Measurements from ENCODE around the gene ZNF467. TPM values are rescaled to one million over a fixed set of nuclear protein-coding genes. Genes with fewer than 3 reads are reported as not detected.

The ZNF467 gene
- 1 to 10 TPM in 3 of 4 donors, under 1 TPM in 1; 0.67 to 5.6 (median 3.9) TPM for polyA plus RNA-seq
- long read RNA-seq, donor 1, partial matches to known transcripts = 0 of 1 reads
- long read RNA-seq, donor 1, other reads (novel, unspliced or antisense) = 0 of 1 reads
- long read RNA-seq, donor 2 = 0 reads
- long read RNA-seq, donor 3, transcript ZNF467-201 (5 exons, 2,553 nt) = major isoform, 7 of 7 reads
- long read RNA-seq, donor 3, partial matches to known transcripts = 0 of 7 reads
- long read RNA-seq, donor 3, other reads (novel, unspliced or antisense) = 0 of 7 reads
- long read RNA-seq, donor 4 = 0 reads
- long read RNA-seq, donor 5 = 0 reads
- long read RNA-seq, donor 6, partial matches to known transcripts = 0 of 2 reads
- long read RNA-seq, donor 6, other reads (novel, unspliced or antisense) = 0 of 2 reads
- long read RNA-seq, donor 7, transcript ZNF467-201 (5 exons, 2,553 nt) = major isoform, 5 of 5 reads
- long read RNA-seq, donor 7, partial matches to known transcripts = 0 of 5 reads
- long read RNA-seq, donor 7, other reads (novel, unspliced or antisense) = 0 of 5 reads
- long read RNA-seq, donor 8, partial matches to known transcripts = 0 of 1 reads
- long read RNA-seq, donor 8, other reads (novel, unspliced or antisense) = 0 of 1 reads
- long read RNA-seq, donor 9 = 0 reads
- long read RNA-seq, donor 10, partial matches to known transcripts = 0 of 3 reads
- long read RNA-seq, donor 10, other reads (novel, unspliced or antisense) = 0 of 3 reads

- Histone ChIP-seq H3K4me1 (ENCODE audit: control insufficient read depth in 3 of 3, insufficient read depth in 2 of 3, low read depth in 1 of 3, low read length in 2 of 3) (peaks cover 0 to 5% (median 4%) of the 10 kb centered on the region in 3 donors), H3K27me3 (ENCODE audit: control insufficient read depth in 3 of 3, insufficient read depth in 3 of 3, low read length in 3 of 3) (peaks cover 0 to 64% (median 6%) of the 10 kb centered on the region in 3 donors), H3K27ac (ENCODE audit: low read depth in 1 of 3, low read length in 2 of 3) (peak within 1 kb of the TSS in 2 of 3 donors; percentile 34 to 38), H3K9me3 (ENCODE audit: control insufficient read depth in 2 of 2, insufficient read depth in 1 of 2, low read depth in 1 of 2, low read length in 1 of 2) (no peaks in the 10 kb centered on the region), H3K36me3 (ENCODE audit: control insufficient read depth in 3 of 3, insufficient read depth in 2 of 3, low read depth in 1 of 3, low read length in 3 of 3) (peaks cover 0 to 5% (median 0%) of the 10 kb centered on the region in 3 donors), H3K4me3 (ENCODE audit: low read depth in 1 of 3, low read length in 3 of 3) (peak within 1 kb of the TSS; percentile 44 to 64 (median 60))
- DNase-seq = peak; percentile 7 to 41
- FAIRE-seq = no peak
- 1 to 4% (median 3%) methylated on average over 22 to 57 of the region's 57 CpGs for WGBS, 3 donors
These were observed at the start of gene ZNF467 for GRCh38 chr7:149773446-149774236. TSS of gene ZNF467 (minus strand) at chr7:149773588. CDS start at chr7:149771032, 2,556 bp downstream.

GRCh38 chr7:149822353-149822943, 49.1 kb upstream of the ZNF467 start:
- Histone ChIP-seq H3K9me3 (ENCODE audit: control insufficient read depth in 2 of 2, insufficient read depth in 1 of 2, low read depth in 1 of 2, low read length in 1 of 2) (no peaks in the 10 kb centered on the region), H3K4me1 (ENCODE audit: control insufficient read depth in 3 of 3, insufficient read depth in 2 of 3, low read depth in 1 of 3, low read length in 2 of 3) (peaks cover 0 to 12% (median 5%) of the 10 kb centered on the region in 3 donors), H3K4me3 (ENCODE audit: low read depth in 1 of 3, low read length in 3 of 3) (peak overlapping the region in 1 of 3 donors; percentile 53), H3K36me3 (ENCODE audit: control insufficient read depth in 3 of 3, insufficient read depth in 2 of 3, low read depth in 1 of 3, low read length in 3 of 3) (no peaks in the 10 kb centered on the region), H3K27ac (ENCODE audit: low read depth in 1 of 3, low read length in 2 of 3) (no peak overlapping the region), H3K27me3 (ENCODE audit: control insufficient read depth in 3 of 3, insufficient read depth in 3 of 3, low read length in 3 of 3) (no peaks in the 10 kb centered on the region)
- 66 to 88% (median 78%) methylated on average over 19 to 22 of the region's 22 CpGs for WGBS, 3 donors
- FAIRE-seq = no peak
- no peak for DNase-seq

- FAIRE-seq (no peak), DNase-seq (peak; percentile 39 to 89)
- Histone ChIP-seq H3K27ac (ENCODE audit: low read depth in 1 of 3, low read length in 2 of 3) (peak overlapping the region in 1 of 3 donors; percentile 50), H3K36me3 (ENCODE audit: control insufficient read depth in 3 of 3, insufficient read depth in 2 of 3, low read depth in 1 of 3, low read length in 3 of 3) (no peaks in the 10 kb centered on the region), H3K4me3 (ENCODE audit: low read depth in 1 of 3, low read length in 3 of 3) (peak overlapping the region in 1 of 3 donors; percentile 53), H3K9me3 (ENCODE audit: control insufficient read depth in 2 of 2, insufficient read depth in 1 of 2, low read depth in 1 of 2, low read length in 1 of 2) (no peaks in the 10 kb centered on the region), H3K27me3 (ENCODE audit: control insufficient read depth in 3 of 3, insufficient read depth in 3 of 3, low read length in 3 of 3) (no peaks in the 10 kb centered on the region), H3K4me1 (ENCODE audit: control insufficient read depth in 3 of 3, insufficient read depth in 2 of 3, low read depth in 1 of 3, low read length in 2 of 3) (peaks cover 0 to 12% (median 5%) of the 10 kb centered on the region in 3 donors)
- WGBS, 3 donors = 27 to 71% (median 47%) methylated on average over 28 to 30 of the region's 30 CpGs
These were observed 48.1 kb upstream of the ZNF467 start for GRCh38 chr7:149821191-149822148.

GRCh38 chr7:149820622-149821190, 47.3 kb upstream of the ZNF467 start:
- DNase-seq (no peak), FAIRE-seq (no peak)
- Histone ChIP-seq H3K27ac (ENCODE audit: low read depth in 1 of 3, low read length in 2 of 3) (no peak overlapping the region), H3K36me3 (ENCODE audit: control insufficient read depth in 3 of 3, insufficient read depth in 2 of 3, low read depth in 1 of 3, low read length in 3 of 3) (no peaks in the 10 kb centered on the region), H3K4me3 (ENCODE audit: low read depth in 1 of 3, low read length in 3 of 3) (no peak overlapping the region), H3K9me3 (ENCODE audit: control insufficient read depth in 2 of 2, insufficient read depth in 1 of 2, low read depth in 1 of 2, low read length in 1 of 2) (no peaks in the 10 kb centered on the region), H3K27me3 (ENCODE audit: control insufficient read depth in 3 of 3, insufficient read depth in 3 of 3, low read length in 3 of 3) (no peaks in the 10 kb centered on the region), H3K4me1 (ENCODE audit: control insufficient read depth in 3 of 3, insufficient read depth in 2 of 3, low read depth in 1 of 3, low read length in 2 of 3) (peaks cover 0 to 12% (median 5%) of the 10 kb centered on the region in 3 donors)
- WGBS, 3 donors = 44 to 85% (median 63%) methylated on average over 16 to 17 of the region's 17 CpGs

- H3K9me3 ChIP-seq (ENCODE audit: control insufficient read depth in 2 of 2, insufficient read depth in 1 of 2, low read depth in 1 of 2, low read length in 1 of 2) = no peaks in the 10 kb centered on the region
- 72 to 82% (median 77%) methylated on average over 7 of the region's 7 CpGs for WGBS, 3 donors
- FAIRE-seq = no peak
- H3K4me3 ChIP-seq (ENCODE audit: low read depth in 1 of 3, low read length in 3 of 3) = no peak overlapping the region
- no peaks in the 10 kb centered on the region for H3K36me3 ChIP-seq (ENCODE audit: control insufficient read depth in 3 of 3, insufficient read depth in 2 of 3, low read depth in 1 of 3, low read length in 3 of 3)
- DNase-seq = no peak
- no peaks in the 10 kb centered on the region for H3K27me3 ChIP-seq (ENCODE audit: control insufficient read depth in 3 of 3, insufficient read depth in 3 of 3, low read length in 3 of 3)
- H3K4me1 ChIP-seq (ENCODE audit: control insufficient read depth in 3 of 3, insufficient read depth in 2 of 3, low read depth in 1 of 3, low read length in 2 of 3) = peaks cover 0 to 12% (median 5%) of the 10 kb centered on the region in 3 donors
- H3K27ac ChIP-seq (ENCODE audit: low read depth in 1 of 3, low read length in 2 of 3) = no peak overlapping the region
These were observed 46.6 kb upstream of the ZNF467 start for GRCh38 chr7:149819961-149820340.

GRCh38 chr7:149819141-149819960, 46.0 kb upstream of the ZNF467 start:
- peaks cover 0 to 12% (median 5%) of the 10 kb centered on the region in 3 donors for H3K4me1 ChIP-seq (ENCODE audit: control insufficient read depth in 3 of 3, insufficient read depth in 2 of 3, low read depth in 1 of 3, low read length in 2 of 3)
- FAIRE-seq = no peak
- 83 to 91% (median 89%) methylated on average over 22 to 28 of the region's 28 CpGs for WGBS, 3 donors

GRCh38 chr7:149818536-149818840, 45.1 kb upstream of the ZNF467 start:
- Histone ChIP-seq H3K36me3 (ENCODE audit: control insufficient read depth in 3 of 3, insufficient read depth in 2 of 3, low read depth in 1 of 3, low read length in 3 of 3) (no peaks in the 10 kb centered on the region), H3K4me1 (ENCODE audit: control insufficient read depth in 3 of 3, insufficient read depth in 2 of 3, low read depth in 1 of 3, low read length in 2 of 3) (peaks cover 0 to 12% (median 5%) of the 10 kb centered on the region in 3 donors), H3K9me3 (ENCODE audit: control insufficient read depth in 2 of 2, insufficient read depth in 1 of 2, low read depth in 1 of 2, low read length in 1 of 2) (no peaks in the 10 kb centered on the region), H3K4me3 (ENCODE audit: low read depth in 1 of 3, low read length in 3 of 3) (no peak overlapping the region), H3K27ac (ENCODE audit: low read depth in 1 of 3, low read length in 2 of 3) (no peak overlapping the region), H3K27me3 (ENCODE audit: control insufficient read depth in 3 of 3, insufficient read depth in 3 of 3, low read length in 3 of 3) (no peaks in the 10 kb centered on the region)
- no peak for FAIRE-seq
- WGBS, 3 donors = 84 to 90% (median 86%) methylated on average over 7 to 9 of the region's 9 CpGs
- DNase-seq = no peak

More at GRCh38 chr7:149819141-149819960, 46.0 kb upstream of the ZNF467 start:
- Histone ChIP-seq H3K27ac (ENCODE audit: low read depth in 1 of 3, low read length in 2 of 3) (no peak overlapping the region), H3K36me3 (ENCODE audit: control insufficient read depth in 3 of 3, insufficient read depth in 2 of 3, low read depth in 1 of 3, low read length in 3 of 3) (no peaks in the 10 kb centered on the region), H3K9me3 (ENCODE audit: control insufficient read depth in 2 of 2, insufficient read depth in 1 of 2, low read depth in 1 of 2, low read length in 1 of 2) (no peaks in the 10 kb centered on the region), H3K4me3 (ENCODE audit: low read depth in 1 of 3, low read length in 3 of 3) (no peak overlapping the region), H3K27me3 (ENCODE audit: control insufficient read depth in 3 of 3, insufficient read depth in 3 of 3, low read length in 3 of 3) (no peaks in the 10 kb centered on the region)
- no peak for DNase-seq

Data from small intestine (tissue), 16 donors.